ENCODE results near the gene ERF. TPM values are rescaled to one million over a fixed set of nuclear protein-coding genes. Genes with fewer than 3 reads are reported as not detected.

Gene ERF
- total RNA-seq, 1 donor from 2014 or later: 31.6 TPM

DNA sequence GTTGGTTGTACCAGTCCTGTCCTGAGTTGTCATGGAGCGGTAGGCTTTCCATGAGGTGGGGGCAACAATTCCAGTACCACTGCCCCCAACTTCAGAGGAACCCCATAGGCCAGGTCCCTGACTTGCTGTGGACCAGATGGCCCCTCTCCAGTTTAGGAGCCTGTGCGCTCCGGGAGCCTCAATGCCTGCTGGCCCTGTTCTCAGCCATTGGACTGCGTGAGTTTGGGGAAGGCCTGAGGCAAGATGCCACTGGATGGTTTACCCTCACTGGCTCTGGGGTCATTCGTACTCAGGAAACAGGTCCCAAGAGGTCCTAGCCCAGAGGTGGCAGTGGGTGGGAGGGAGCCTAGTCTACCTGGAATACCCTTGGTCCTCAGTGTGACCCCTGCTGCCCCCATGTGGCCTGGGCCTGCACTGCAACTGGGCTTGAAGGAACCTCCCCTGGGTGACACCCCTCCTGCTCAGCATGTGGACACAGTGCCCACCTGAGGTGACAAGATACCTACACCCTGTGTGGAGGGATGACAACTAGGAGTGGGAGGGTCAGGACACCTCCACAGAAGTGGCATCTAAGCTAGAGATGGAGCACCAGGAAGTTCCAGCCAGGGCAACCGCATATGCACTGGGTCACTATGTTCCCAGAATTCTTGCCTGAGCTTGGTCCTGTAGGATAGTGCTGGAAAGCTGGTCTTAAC, 41.0 kb upstream of the ERF start:
- peaks cover 8% of the 10 kb centered on the region for H3K36me3 ChIP-seq (ENCODE audit: control insufficient read depth, insufficient read depth, low read length)
- no peaks in the 10 kb centered on the region for H3K27me3 ChIP-seq (ENCODE audit: control insufficient read depth, insufficient read depth, low read length)
- H3K4me3 ChIP-seq (ENCODE audit: low read depth, low read length): no peak overlapping the region
- no peak for DNase-seq (ENCODE audit: low read depth)
- TF ChIP-seq, protein P1, sequence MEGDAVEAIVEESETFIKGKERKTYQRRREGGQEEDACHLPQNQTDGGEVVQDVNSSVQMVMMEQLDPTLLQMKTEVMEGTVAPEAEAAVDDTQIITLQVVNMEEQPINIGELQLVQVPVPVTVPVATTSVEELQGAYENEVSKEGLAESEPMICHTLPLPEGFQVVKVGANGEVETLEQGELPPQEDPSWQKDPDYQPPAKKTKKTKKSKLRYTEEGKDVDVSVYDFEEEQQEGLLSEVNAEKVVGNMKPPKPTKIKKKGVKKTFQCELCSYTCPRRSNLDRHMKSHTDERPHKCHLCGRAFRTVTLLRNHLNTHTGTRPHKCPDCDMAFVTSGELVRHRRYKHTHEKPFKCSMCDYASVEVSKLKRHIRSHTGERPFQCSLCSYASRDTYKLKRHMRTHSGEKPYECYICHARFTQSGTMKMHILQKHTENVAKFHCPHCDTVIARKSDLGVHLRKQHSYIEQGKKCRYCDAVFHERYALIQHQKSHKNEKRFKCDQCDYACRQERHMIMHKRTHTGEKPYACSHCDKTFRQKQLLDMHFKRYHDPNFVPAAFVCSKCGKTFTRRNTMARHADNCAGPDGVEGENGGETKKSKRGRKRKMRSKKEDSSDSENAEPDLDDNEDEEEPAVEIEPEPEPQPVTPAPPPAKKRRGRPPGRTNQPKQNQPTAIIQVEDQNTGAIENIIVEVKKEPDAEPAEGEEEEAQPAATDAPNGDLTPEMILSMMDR (IDR thresholded peaks at IDR 0.05; ENCODE audit: insufficient read depth, low read length, poor library complexity, severe bottlenecking): peak; percentile 98

GRCh38 chr19:42295342-42295741, 40.4 kb upstream of the ERF start:
- Histone ChIP-seq H3K4me3 (ENCODE audit: low read depth, low read length) (no peak overlapping the region), H3K27me3 (ENCODE audit: control insufficient read depth, insufficient read depth, low read length) (no peaks in the 10 kb centered on the region), H3K36me3 (ENCODE audit: control insufficient read depth, insufficient read depth, low read length) (peaks cover 11% of the 10 kb centered on the region)
- TF ChIP-seq, protein P1 (IDR thresholded peaks at IDR 0.05; ENCODE audit: insufficient read depth, low read length, poor library complexity, severe bottlenecking): no peak
- no peak for DNase-seq (ENCODE audit: low read depth)

DNA sequence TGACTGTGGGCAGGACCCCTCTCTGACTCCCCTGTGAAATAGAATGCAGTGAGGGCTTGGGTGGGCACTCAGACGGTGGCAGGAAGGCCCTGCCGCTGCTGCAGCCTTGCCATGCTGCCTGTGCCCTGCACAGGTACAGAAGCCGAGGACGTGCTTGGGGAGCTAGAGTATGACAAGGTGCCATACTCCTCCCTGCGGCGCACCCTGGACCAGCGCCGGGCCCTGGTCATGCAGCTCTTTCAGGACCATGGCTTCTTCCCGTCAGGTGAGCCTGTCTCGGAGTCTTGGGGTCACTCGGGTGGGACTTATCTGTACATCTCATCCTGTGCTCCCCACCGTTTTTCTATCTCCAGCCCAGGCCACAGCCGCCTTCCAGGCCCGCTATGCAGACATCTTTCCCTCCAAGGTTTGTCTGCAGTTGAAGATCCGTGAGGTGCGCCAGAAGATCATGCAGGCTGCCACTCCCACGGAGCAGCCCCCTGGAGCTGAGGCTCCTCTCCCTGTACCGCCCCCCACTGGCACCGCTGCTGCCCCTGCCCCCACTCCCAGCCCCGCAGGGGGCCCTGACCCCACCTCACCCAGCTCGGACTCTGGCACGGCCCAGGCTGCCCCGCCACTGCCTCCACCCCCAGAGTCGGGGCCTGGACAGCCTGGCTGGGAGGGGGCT, 39.7 kb upstream of the ERF start:
- no peak for DNase-seq (ENCODE audit: low read depth)
- TF ChIP-seq, protein P1 (IDR thresholded peaks at IDR 0.05; ENCODE audit: insufficient read depth, low read length, poor library complexity, severe bottlenecking): no peak
- Histone ChIP-seq H3K36me3 (ENCODE audit: control insufficient read depth, insufficient read depth, low read length) (peaks cover 16% of the 10 kb centered on the region), H3K27me3 (ENCODE audit: control insufficient read depth, insufficient read depth, low read length) (no peaks in the 10 kb centered on the region), H3K4me3 (ENCODE audit: low read depth, low read length) (no peak overlapping the region)

DNA sequence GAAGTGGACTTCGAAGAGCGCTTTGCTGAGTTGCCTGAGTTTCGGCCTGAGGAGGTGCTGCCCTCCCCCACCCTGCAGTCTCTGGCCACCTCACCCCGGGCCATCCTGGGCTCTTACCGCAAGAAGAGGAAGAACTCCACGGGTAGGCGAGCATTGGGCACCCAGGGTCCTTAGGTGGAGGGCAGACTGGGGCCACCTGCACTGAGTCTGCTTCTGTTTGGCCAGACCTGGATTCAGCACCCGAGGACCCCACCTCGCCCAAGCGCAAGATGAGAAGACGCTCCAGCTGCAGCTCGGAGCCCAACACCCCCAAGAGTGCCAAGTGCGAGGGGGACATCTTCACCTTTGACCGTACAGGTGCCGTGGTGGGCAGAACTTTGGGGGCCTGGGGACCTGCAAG, 39.0 kb upstream of the ERF start:
- Histone ChIP-seq H3K36me3 (ENCODE audit: control insufficient read depth, insufficient read depth, low read length) (peaks cover 17% of the 10 kb centered on the region), H3K4me3 (ENCODE audit: low read depth, low read length) (no peak overlapping the region), H3K27me3 (ENCODE audit: control insufficient read depth, insufficient read depth, low read length) (no peaks in the 10 kb centered on the region)
- no peak for DNase-seq (ENCODE audit: low read depth)
- TF ChIP-seq, protein P1 (IDR thresholded peaks at IDR 0.05; ENCODE audit: insufficient read depth, low read length, poor library complexity, severe bottlenecking): no peak

- DNase-seq (ENCODE audit: low read depth): no peak
- Histone ChIP-seq H3K4me3 (ENCODE audit: low read depth, low read length) (no peak overlapping the region), H3K27me3 (ENCODE audit: control insufficient read depth, insufficient read depth, low read length) (no peaks in the 10 kb centered on the region), H3K36me3 (ENCODE audit: control insufficient read depth, insufficient read depth, low read length) (peaks cover 17% of the 10 kb centered on the region)
- TF ChIP-seq, protein P1 (IDR thresholded peaks at IDR 0.05; ENCODE audit: insufficient read depth, low read length, poor library complexity, severe bottlenecking): peak; percentile 22
Observed at GRCh38 chr19:42293540-42293939, 38.6 kb upstream of the ERF start.
